Right lobe of liver (tissue), 4 donors: ENCODE measurements around the gene MMRN2.

Experiments used
- CTCF ChIP-seq, 4 donors: fragments of 200-600 bp in 3 of 4; fragments of 450-650 bp in 1 of 4; IDR thresholded peaks; one replicate each; pipeline versions ENCODE4 v1.5.1 to v1.8.0; 2016 to 2022; ENCODE audit warnings: antibody characterized with exemption in 4 of 4, mild to moderate bottlenecking in 2 of 4
- POLR2A ChIP-seq: fragments of 450-650 bp; IDR thresholded peaks from one replicate; pipeline ENCODE4 v1.6.1; 2017; ENCODE audit warnings: antibody characterized with exemption, mild to moderate bottlenecking
- donor health status: DM: no; HTN: no; CAD: no.
- donor health status: DM: no; HTN: no; CAD: no.
- donor health status: DM: no; HTN: yes; CAD: no.

GRCh38 chr10:86992456-86992855 lies 35.0 kb upstream of the MMRN2 start:
- no peak for TF ChIP-seq CTCF (IDR thresholded peaks at IDR 0.05)
- no peak for TF ChIP-seq POLR2A
